Lower leg skin (tissue), 4 donors: Measurements from ENCODE around the gene TNFRSF13B. TPM values are rescaled to one million over a fixed set of nuclear protein-coding genes. Genes with fewer than 3 reads are reported as not detected.

Experiments
- DNase-seq, 2 donors: peaks; one replicate each; pipeline ENCODE4 v3.0.0-alpha.2; 2019; ENCODE audit warnings: low spot score in 2 of 2
- H3K4me3 ChIP-seq: fragments of 200-600 bp; sonication (generic); 2 replicates; pipeline ENCODE4 v1.5.1; 2017; ENCODE audit warnings: mild to moderate bottlenecking, low read depth; ENCODE audit not compliant: poor library complexity, severe bottlenecking
- POLR2A ChIP-seq, 2 donors: fragments of 450-650 bp; IDR thresholded peaks; one replicate each; pipeline ENCODE4 v1.6.1; 2016 to 2017; ENCODE audit warnings: antibody characterized with exemption in 2 of 2, mild to moderate bottlenecking in 1 of 2, moderate library complexity in 1 of 2
- WGBS, 2 donors: methylation state at CpG; one replicate each; pipeline ENCODE4 v1.1.5; 2018; 5-methylcytosine and 5-hydroxymethylcytosine counted together
- intact Hi-C: fragments of 100-400 bp; cut with DNase I; formaldehyde crosslinking; loops from one replicate; pipeline ENCODE4 v1.15.0; 2023; ENCODE audit warnings: low total_unique reads
- total RNA-seq, 4 donors: library from RNA; depleted of rRNA; stranded (reverse); fragments of >200 nt; gene quantifications; one replicate each; pipeline ENCODE4 v1.1.0, GENCODE V29; 2016
- TF ChIP-seq, protein P1 (sequence below), 3 donors: fragments of 450-650 bp; IDR thresholded peaks; one replicate each; pipeline ENCODE4 v1.5.1; 2016; ENCODE audit warnings: antibody characterized with exemption in 3 of 3, mild to moderate bottlenecking in 3 of 3, moderate library complexity in 2 of 3

Gene TNFRSF13B
- total RNA-seq, 4 donors from 2014 or later = not detected

- TF ChIP-seq, protein P1, sequence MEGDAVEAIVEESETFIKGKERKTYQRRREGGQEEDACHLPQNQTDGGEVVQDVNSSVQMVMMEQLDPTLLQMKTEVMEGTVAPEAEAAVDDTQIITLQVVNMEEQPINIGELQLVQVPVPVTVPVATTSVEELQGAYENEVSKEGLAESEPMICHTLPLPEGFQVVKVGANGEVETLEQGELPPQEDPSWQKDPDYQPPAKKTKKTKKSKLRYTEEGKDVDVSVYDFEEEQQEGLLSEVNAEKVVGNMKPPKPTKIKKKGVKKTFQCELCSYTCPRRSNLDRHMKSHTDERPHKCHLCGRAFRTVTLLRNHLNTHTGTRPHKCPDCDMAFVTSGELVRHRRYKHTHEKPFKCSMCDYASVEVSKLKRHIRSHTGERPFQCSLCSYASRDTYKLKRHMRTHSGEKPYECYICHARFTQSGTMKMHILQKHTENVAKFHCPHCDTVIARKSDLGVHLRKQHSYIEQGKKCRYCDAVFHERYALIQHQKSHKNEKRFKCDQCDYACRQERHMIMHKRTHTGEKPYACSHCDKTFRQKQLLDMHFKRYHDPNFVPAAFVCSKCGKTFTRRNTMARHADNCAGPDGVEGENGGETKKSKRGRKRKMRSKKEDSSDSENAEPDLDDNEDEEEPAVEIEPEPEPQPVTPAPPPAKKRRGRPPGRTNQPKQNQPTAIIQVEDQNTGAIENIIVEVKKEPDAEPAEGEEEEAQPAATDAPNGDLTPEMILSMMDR (IDR thresholded peaks at IDR 0.05) = no peak
- no peak for TF ChIP-seq POLR2A (IDR thresholded peaks at IDR 0.05)
- intact Hi-C loops = no loop called here
- no peak overlapping the region for H3K4me3 ChIP-seq
- peak in 1 of 2 donors; percentile 76 for DNase-seq
- WGBS, 2 donors = 87 to 89% methylated on average over 14 to 15 of the region's 15 CpGs
These were observed 52.0 kb downstream of the TNFRSF13B start for GRCh38 chr17:16919663-16920627.

DNA sequence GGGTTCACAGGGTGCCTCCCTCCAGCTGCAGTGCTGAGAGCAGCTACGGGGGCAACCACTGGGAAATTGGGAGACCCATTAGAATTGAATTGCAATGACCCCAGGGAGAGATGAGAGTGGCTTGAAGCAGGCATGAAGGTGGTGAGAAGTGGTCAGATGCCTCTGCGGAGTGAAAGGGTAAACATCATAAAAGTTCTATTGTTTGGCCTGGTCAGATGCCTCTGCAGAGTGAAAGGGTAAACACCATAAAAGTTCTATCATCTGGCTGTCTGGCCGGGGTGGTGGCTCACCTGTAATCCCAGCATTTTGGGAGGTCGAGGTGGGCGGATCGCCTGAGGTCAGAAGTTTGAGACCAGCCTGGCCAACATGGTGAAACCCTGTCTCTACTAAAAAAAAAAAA lies 53.5 kb downstream of the TNFRSF13B start:
- TF ChIP-seq POLR2A (IDR thresholded peaks at IDR 0.05) = no peak
- TF ChIP-seq, protein P1 (IDR thresholded peaks at IDR 0.05) = no peak
- 63 to 86% methylated on average over 6 of the region's 6 CpGs for WGBS, 2 donors
- no peak overlapping the region for H3K4me3 ChIP-seq
- intact Hi-C loops = no loop called here
- DNase-seq = no peak

GRCh38 chr17:16917671-16918394 lies 54.1 kb downstream of the TNFRSF13B start:
- 88 to 89% methylated on average over 7 of the region's 7 CpGs for WGBS, 2 donors
- H3K4me3 ChIP-seq = no peak overlapping the region
- intact Hi-C loops = no loop called here
- peak in 1 of 2 donors; percentile 25 for DNase-seq
- TF ChIP-seq POLR2A (IDR thresholded peaks at IDR 0.05) = no peak
- TF ChIP-seq, protein P1 (IDR thresholded peaks at IDR 0.05) = no peak

- no peak overlapping the region for H3K4me3 ChIP-seq
- TF ChIP-seq, protein P1 (IDR thresholded peaks at IDR 0.05) = no peak
- TF ChIP-seq POLR2A (IDR thresholded peaks at IDR 0.05) = no peak
- DNase-seq = no peak
- WGBS, 2 donors = 90 to 97% methylated on average over 5 of the region's 5 CpGs
- intact Hi-C loops = no loop called here
These were observed 55.4 kb downstream of the TNFRSF13B start for GRCh38 chr17:16916557-16916920.

- no peak for TF ChIP-seq POLR2A (IDR thresholded peaks at IDR 0.05)
- TF ChIP-seq, protein P1 (IDR thresholded peaks at IDR 0.05) = no peak
- 64 to 65% methylated on average over 11 of the region's 11 CpGs for WGBS, 2 donors
- no peak overlapping the region for H3K4me3 ChIP-seq
- peak in 1 of 2 donors; percentile 84 for DNase-seq
- intact Hi-C loops = no loop called here
These were observed 56.0 kb downstream of the TNFRSF13B start for GRCh38 chr17:16915752-16916556.
